Measurements from ENCODE around the gene PAGR1. TPM values are rescaled to one million over a fixed set of nuclear protein-coding genes. Genes with fewer than 3 reads are reported as not detected.

Gene PAGR1
- total and polyA plus RNA-seq, 10 of the 15 experiments (the other 5 are each of a cell fraction or from before 2014, with no cell fraction given): 1.1 to 57.7 (median 23.4) TPM

DNA sequence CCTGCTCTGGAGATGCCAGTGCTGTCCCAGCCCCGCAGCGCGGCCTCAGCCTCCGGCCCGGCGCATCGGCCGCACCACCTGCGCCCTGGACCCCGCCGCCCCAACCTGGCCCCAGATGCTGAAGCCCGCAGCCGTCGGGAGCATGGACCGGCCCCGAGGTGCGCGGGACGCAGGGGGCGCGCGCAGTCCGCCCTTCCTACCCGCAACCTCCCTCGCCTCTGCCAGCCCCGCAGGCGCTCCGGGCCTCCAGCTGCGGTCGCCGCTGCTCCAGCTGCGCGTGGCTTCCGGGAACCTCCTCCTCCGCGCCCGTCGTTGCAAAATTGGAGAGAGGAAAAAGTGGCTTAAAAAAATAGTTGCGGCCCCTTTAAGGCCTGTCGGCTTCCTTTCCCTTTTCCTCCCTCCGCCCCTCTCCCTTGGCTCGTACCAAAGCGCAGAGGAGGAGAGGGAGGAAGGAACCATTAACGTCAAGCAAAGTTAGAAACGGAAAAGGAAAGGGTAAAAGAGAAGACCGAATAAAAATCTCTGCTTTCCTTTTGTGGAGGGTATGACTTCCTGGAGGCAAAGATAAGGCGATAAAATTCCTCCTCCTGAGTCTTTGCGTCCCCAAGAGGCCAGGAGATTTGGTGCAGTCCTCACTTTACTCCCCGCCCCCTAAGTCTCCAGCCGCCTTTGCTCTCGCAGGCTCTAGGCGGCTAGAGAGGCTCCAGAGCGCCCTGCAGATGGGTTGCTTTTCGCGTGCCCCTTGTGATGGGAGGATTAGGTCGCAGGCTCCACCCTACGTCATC, 47.1 kb downstream of the PAGR1 start, which contains the start of gene CDIPT (continued):
- TF ChIP-seq ESRRA (IDR thresholded peaks at IDR 0.05; ENCODE audit: low read length) (no peak), PAX5 (IDR thresholded peaks at IDR 0.05; ENCODE audit: borderline replicate concordance, low read depth, low read length) (no peak; the same call in 1 of the 2 replicates), TAF1 (IDR thresholded peaks at IDR 0.05; ENCODE audit: borderline replicate concordance, low read depth, low read length) (0 out of 2 replicates have a peak, but pooled peaks have one; percentile 28), HDAC6 (IDR thresholded peaks at IDR 0.05; ENCODE audit: unreplicated experiment) (no peak), BHLHE40 (IDR thresholded peaks at IDR 0.05; ENCODE audit: borderline replicate concordance in 1 of 2, low read depth in 2 of 2, low read length in 1 of 2) (peak; percentile 98 to 99), NR2C1 (IDR thresholded peaks at IDR 0.05) (peak; percentile 73), WRNIP1 (IDR thresholded peaks at IDR 0.05; ENCODE audit: borderline replicate concordance, low read depth, low read length) (no peak), GATAD2B (conservative IDR thresholded peaks at IDR 0.05; ENCODE audit: low read depth) (peak; percentile 82), CREM (IDR thresholded peaks at IDR 0.05; ENCODE audit: low read depth) (peak; percentile 94), GABPA (IDR thresholded peaks at IDR 0.05; ENCODE audit: low read depth) (no peak)
- TF ChIP-seq, protein P1, sequence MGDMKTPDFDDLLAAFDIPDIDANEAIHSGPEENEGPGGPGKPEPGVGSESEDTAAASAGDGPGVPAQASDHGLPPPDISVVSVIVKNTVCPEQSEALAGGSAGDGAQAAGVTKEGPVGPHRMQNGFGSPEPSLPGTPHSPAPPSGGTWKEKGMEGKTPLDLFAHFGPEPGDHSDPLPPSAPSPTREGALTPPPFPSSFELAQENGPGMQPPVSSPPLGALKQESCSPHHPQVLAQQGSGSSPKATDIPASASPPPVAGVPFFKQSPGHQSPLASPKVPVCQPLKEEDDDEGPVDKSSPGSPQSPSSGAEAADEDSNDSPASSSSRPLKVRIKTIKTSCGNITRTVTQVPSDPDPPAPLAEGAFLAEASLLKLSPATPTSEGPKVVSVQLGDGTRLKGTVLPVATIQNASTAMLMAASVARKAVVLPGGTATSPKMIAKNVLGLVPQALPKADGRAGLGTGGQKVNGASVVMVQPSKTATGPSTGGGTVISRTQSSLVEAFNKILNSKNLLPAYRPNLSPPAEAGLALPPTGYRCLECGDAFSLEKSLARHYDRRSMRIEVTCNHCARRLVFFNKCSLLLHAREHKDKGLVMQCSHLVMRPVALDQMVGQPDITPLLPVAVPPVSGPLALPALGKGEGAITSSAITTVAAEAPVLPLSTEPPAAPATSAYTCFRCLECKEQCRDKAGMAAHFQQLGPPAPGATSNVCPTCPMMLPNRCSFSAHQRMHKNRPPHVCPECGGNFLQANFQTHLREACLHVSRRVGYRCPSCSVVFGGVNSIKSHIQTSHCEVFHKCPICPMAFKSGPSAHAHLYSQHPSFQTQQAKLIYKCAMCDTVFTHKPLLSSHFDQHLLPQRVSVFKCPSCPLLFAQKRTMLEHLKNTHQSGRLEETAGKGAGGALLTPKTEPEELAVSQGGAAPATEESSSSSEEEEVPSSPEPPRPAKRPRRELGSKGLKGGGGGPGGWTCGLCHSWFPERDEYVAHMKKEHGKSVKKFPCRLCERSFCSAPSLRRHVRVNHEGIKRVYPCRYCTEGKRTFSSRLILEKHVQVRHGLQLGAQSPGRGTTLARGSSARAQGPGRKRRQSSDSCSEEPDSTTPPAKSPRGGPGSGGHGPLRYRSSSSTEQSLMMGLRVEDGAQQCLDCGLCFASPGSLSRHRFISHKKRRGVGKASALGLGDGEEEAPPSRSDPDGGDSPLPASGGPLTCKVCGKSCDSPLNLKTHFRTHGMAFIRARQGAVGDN (IDR thresholded peaks at IDR 0.05): no peak
- TF ChIP-seq, protein P2, sequence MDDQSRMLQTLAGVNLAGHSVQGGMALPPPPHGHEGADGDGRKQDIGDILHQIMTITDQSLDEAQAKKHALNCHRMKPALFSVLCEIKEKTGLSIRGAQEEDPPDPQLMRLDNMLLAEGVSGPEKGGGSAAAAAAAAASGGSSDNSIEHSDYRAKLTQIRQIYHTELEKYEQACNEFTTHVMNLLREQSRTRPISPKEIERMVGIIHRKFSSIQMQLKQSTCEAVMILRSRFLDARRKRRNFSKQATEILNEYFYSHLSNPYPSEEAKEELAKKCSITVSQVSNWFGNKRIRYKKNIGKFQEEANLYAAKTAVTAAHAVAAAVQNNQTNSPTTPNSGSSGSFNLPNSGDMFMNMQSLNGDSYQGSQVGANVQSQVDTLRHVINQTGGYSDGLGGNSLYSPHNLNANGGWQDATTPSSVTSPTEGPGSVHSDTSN (IDR thresholded peaks at IDR 0.05; ENCODE audit: insufficient replicate concordance, low read depth, low read length): no peak
